Keratinocyte (primary cell): ENCODE measurements around the gene KIFAP3. TPM values are rescaled to one million over a fixed set of nuclear protein-coding genes. Genes with fewer than 3 reads are reported as not detected.

Experiments used
- DNase-seq: peaks from one replicate; pipeline ENCODE4 v3.0.0-alpha.2; 2011; ENCODE audit warnings: low read depth, missing footprints, low spot score
- FAIRE-seq: peaks from 2 replicates; lab custom pipeline; 2011; peaks lifted over from hg19 to GRCh38; lab: Jason Lieb, UNC
- H2AFZ ChIP-seq: 2 replicates; pipeline ENCODE4 v1.6.0; 2012; ENCODE audit warnings: low read length, control low read depth, inconsistent platforms; ENCODE audit not compliant: control insufficient read depth
- H3K27ac ChIP-seq: 2 replicates; pipeline ENCODE4 v1.5.1; 2011; ENCODE audit warnings: low read length; ENCODE audit not compliant: control insufficient read depth, insufficient read depth
- H3K27me3 ChIP-seq: 3 replicates; pipeline ENCODE4 v1.6.0; 2011; ENCODE audit warnings: low read length; ENCODE audit not compliant: control insufficient read depth, insufficient read depth; ENCODE audit errors: extremely low read depth
- H3K36me3 ChIP-seq, 2 experiments: 2 replicates in 1 of 2; 3 replicates in 1 of 2; pipeline ENCODE4 v1.5.1; 2011; ENCODE audit warnings: low read length in 2 of 2, mild to moderate bottlenecking in 1 of 2; ENCODE audit not compliant: control insufficient read depth in 2 of 2, insufficient read depth in 2 of 2; ENCODE audit errors: extremely low read depth in 1 of 2
- H3K4me1 ChIP-seq: 3 replicates; pipeline ENCODE4 v1.5.1; 2011; ENCODE audit warnings: low read length; ENCODE audit not compliant: control insufficient read depth, insufficient read depth; ENCODE audit errors: extremely low read depth
- H3K4me2 ChIP-seq: 3 replicates; pipeline ENCODE4 v1.6.0; 2011; ENCODE audit warnings: low read depth, low read length; ENCODE audit not compliant: control insufficient read depth, insufficient read depth; ENCODE audit errors: extremely low read depth
- H3K4me3 ChIP-seq, 3 experiments: fragments of 200-600 bp in 1 of 3; sonication (generic) in 1 of 3; 2 replicates in 2 of 3; 3 replicates in 1 of 3; pipeline ENCODE4 v1.5.1; 2011 to 2016; ENCODE audit warnings: low read length in 3 of 3, mild to moderate bottlenecking in 3 of 3, control low read depth in 2 of 3, inconsistent platforms in 1 of 3, low read depth in 1 of 3, mixed read lengths in 1 of 3, mixed run types in 1 of 3, moderate library complexity in 1 of 3; ENCODE audit not compliant: control insufficient read depth in 2 of 3, insufficient read depth in 2 of 3; ENCODE audit errors: extremely low read depth in 1 of 3
- H3K79me2 ChIP-seq: 2 replicates; pipeline ENCODE4 v1.6.0; 2012; ENCODE audit warnings: low read length; ENCODE audit not compliant: control insufficient read depth, insufficient read depth
- H3K9ac ChIP-seq: 3 replicates; pipeline ENCODE4 v1.6.0; 2011; ENCODE audit warnings: low read length; ENCODE audit not compliant: control insufficient read depth, insufficient read depth; ENCODE audit errors: extremely low read depth
- H3K9me1 ChIP-seq: 3 replicates; pipeline ENCODE4 v1.6.0; 2011; ENCODE audit warnings: low read length; ENCODE audit not compliant: control insufficient read depth, insufficient read depth; ENCODE audit errors: extremely low read depth
- H3K9me3 ChIP-seq: 2 replicates; pipeline ENCODE4 v1.5.1; 2012; ENCODE audit warnings: low read depth, low read length; ENCODE audit not compliant: control insufficient read depth
- H4K20me1 ChIP-seq: 3 replicates; pipeline ENCODE4 v1.6.0; 2011; ENCODE audit warnings: low read length; ENCODE audit not compliant: control insufficient read depth, insufficient read depth; ENCODE audit errors: extremely low read depth
- EZH2 ChIP-seq: IDR thresholded peaks from one replicate; pipeline ENCODE4 v1.6.1; 2012; ENCODE audit warnings: inconsistent platforms, mild to moderate bottlenecking, low read length, moderate library complexity
- dilution Hi-C: fragments of 300-500 bp; cut with MboI; formaldehyde crosslinking; loops from one replicate; pipeline ENCODE4 v1.7.0; 2020; ENCODE audit warnings: low sequenced_read_pairs; ENCODE audit not compliant: extremely low pct_ligation_motif_present
- polyA plus RNA-seq, 5 experiments: library from polyadenylated mRNA; depleted of rRNA in 3 of 5; stranded (reverse) in 3 of 5; stranded (forward) in 1 of 5; unstranded in 1 of 5; fragments of >200 nt; gene quantifications; 1 replicate in 1 of 5; 2 replicates in 3 of 5; 3 replicates in 1 of 5; pipeline versions ENCODE4 v1.2.1 to v1.2.3, GENCODE V29; 2011 to 2012; ENCODE audit warnings: missing spikeins in 2 of 5, low read depth in 1 of 5, low replicate concordance in 1 of 5
- TF ChIP-seq, protein P1 (sequence below), 3 experiments: IDR thresholded peaks in 1 of 3; conservative IDR thresholded peaks in 1 of 3; optimal IDR thresholded peaks in 1 of 3; 2 replicates in 2 of 3; 3 replicates in 1 of 3; pipeline versions ENCODE3 to v1.5.1; 2011; ENCODE audit warnings: low read length in 3 of 3, mild to moderate bottlenecking in 3 of 3, moderate library complexity in 2 of 3, control low read depth in 1 of 3, inconsistent platforms in 1 of 3; ENCODE audit not compliant: insufficient read depth in 2 of 3; ENCODE audit errors: extremely low read depth in 1 of 3

Gene KIFAP3
- polyA plus RNA-seq, 1 donor (not counting 4 experiments of a cell fraction or from before 2014, with no cell fraction given) = 25.2 TPM

- H3K27ac ChIP-seq = no peak overlapping the region
- TF ChIP-seq EZH2 = no peak
- TF ChIP-seq, protein P1, sequence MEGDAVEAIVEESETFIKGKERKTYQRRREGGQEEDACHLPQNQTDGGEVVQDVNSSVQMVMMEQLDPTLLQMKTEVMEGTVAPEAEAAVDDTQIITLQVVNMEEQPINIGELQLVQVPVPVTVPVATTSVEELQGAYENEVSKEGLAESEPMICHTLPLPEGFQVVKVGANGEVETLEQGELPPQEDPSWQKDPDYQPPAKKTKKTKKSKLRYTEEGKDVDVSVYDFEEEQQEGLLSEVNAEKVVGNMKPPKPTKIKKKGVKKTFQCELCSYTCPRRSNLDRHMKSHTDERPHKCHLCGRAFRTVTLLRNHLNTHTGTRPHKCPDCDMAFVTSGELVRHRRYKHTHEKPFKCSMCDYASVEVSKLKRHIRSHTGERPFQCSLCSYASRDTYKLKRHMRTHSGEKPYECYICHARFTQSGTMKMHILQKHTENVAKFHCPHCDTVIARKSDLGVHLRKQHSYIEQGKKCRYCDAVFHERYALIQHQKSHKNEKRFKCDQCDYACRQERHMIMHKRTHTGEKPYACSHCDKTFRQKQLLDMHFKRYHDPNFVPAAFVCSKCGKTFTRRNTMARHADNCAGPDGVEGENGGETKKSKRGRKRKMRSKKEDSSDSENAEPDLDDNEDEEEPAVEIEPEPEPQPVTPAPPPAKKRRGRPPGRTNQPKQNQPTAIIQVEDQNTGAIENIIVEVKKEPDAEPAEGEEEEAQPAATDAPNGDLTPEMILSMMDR (optimal IDR thresholded peaks at IDR 0.05 in 1 of 3, IDR thresholded peaks at IDR 0.05 in 1 of 3, conservative IDR thresholded peaks at IDR 0.05 in 1 of 3; ENCODE audit: extremely low read depth in 1 of 3, insufficient read depth in 2 of 3, low read length in 3 of 3) = no peak
- no peak overlapping the region for H3K4me2 ChIP-seq
- dilution Hi-C loops = no loop called here
- H3K4me1 ChIP-seq = no peaks in the 10 kb centered on the region
- no peaks in the 10 kb centered on the region for H4K20me1 ChIP-seq
- no peak for DNase-seq
- FAIRE-seq = no peak
- no peaks in the 10 kb centered on the region for H3K9me1 ChIP-seq
- H2AFZ ChIP-seq = no peak overlapping the region
- peaks cover 15% of the 10 kb centered on the region for H3K79me2 ChIP-seq
- no peaks in the 10 kb centered on the region for H3K27me3 ChIP-seq
- H3K4me3 ChIP-seq = no peak overlapping the region
- H3K9ac ChIP-seq = no peak overlapping the region
- H3K36me3 ChIP-seq = no peaks in the 10 kb centered on the region
- no peaks in the 10 kb centered on the region for H3K9me3 ChIP-seq
Observed at GRCh38 chr1:170076199-170076598, 1.7 kb upstream of the KIFAP3 start.

- H3K79me2 ChIP-seq = peaks cover 16% of the 10 kb centered on the region
- peak overlapping the region; percentile 68 for H3K4me2 ChIP-seq
- H3K27me3 ChIP-seq = no peaks in the 10 kb centered on the region
- FAIRE-seq (no peak), DNase-seq (no peak)
- H3K4me3 ChIP-seq = peak overlapping the region in 2 of 3 experiments; percentile 7 to 52
- dilution Hi-C loops = no loop called here
- no peaks in the 10 kb centered on the region for H4K20me1 ChIP-seq
- H3K27ac ChIP-seq = no peak overlapping the region
- H3K36me3 ChIP-seq = no peaks in the 10 kb centered on the region
- H3K9me3 ChIP-seq = no peaks in the 10 kb centered on the region
- no peak overlapping the region for H3K9ac ChIP-seq
- H3K9me1 ChIP-seq = no peaks in the 10 kb centered on the region
- peak overlapping the region; percentile 85 for H2AFZ ChIP-seq
- TF ChIP-seq, protein P1 (optimal IDR thresholded peaks at IDR 0.05 in 1 of 3, IDR thresholded peaks at IDR 0.05 in 1 of 3, conservative IDR thresholded peaks at IDR 0.05 in 1 of 3; ENCODE audit: extremely low read depth in 1 of 3, insufficient read depth in 2 of 3, low read length in 3 of 3) = no peak
- TF ChIP-seq EZH2 = no peak
- H3K4me1 ChIP-seq = no peaks in the 10 kb centered on the region
Observed at GRCh38 chr1:170075186-170075585, 691 bp upstream of the KIFAP3 start.
